ENCODE measurements around the gene RLF. TPM values are rescaled to one million over a fixed set of nuclear protein-coding genes. Genes with fewer than 3 reads are reported as not detected.
"Not testable (repeated sequence)": the region's sequence is repeated elsewhere in the genome, so short reads cannot be mapped to it uniquely, and the experiment has no call there.

Gene RLF
- total RNA-seq, 4 donors from 2014 or later = 17.9 to 68.0 (median 28.9) TPM

GRCh38 chr1:40197656-40198055, 36.5 kb downstream of the RLF start:
- Histone ChIP-seq H3K9me3 (no peaks in the 10 kb centered on the region), H3K27me3 (no peaks in the 10 kb centered on the region), H3K27ac (no peak overlapping the region), H3K36me3 (no peaks in the 10 kb centered on the region), H3K4me1 (no peaks in the 10 kb centered on the region), H3K4me3 (no peak overlapping the region)
- DNase-seq = no peak
- intact Hi-C loops (cut with DNase I; ENCODE audit: low total_unique reads) = no loop called here
- no peak for TF ChIP-seq POLR2A (IDR thresholded peaks at IDR 0.05)
- TF ChIP-seq CTCF (IDR thresholded peaks at IDR 0.05) = no peak

GRCh38 chr1:40199126-40199525, 37.9 kb downstream of the RLF start:
- TF ChIP-seq POLR2A (IDR thresholded peaks at IDR 0.05) = no peak
- no peak for TF ChIP-seq CTCF (IDR thresholded peaks at IDR 0.05)
- Histone ChIP-seq H3K36me3 (no peaks in the 10 kb centered on the region), H3K4me1 (no peaks in the 10 kb centered on the region), H3K27me3 (no peaks in the 10 kb centered on the region), H3K4me3 (no peak overlapping the region), H3K27ac (no peak overlapping the region), H3K9me3 (no peaks in the 10 kb centered on the region)
- no peak for DNase-seq
- intact Hi-C loops (cut with DNase I; ENCODE audit: low total_unique reads) = no loop called here

- TF ChIP-seq CTCF (IDR thresholded peaks at IDR 0.05) = no peak
- TF ChIP-seq POLR2A (IDR thresholded peaks at IDR 0.05) = no peak
These were observed 43.7 kb downstream of the RLF start for GRCh38 chr1:40204856-40205255.

GRCh38 chr1:40210511-40211204, 49.5 kb downstream of the RLF start:
- Histone ChIP-seq H3K9me3 (no peaks in the 10 kb centered on the region), H3K36me3 (no peaks in the 10 kb centered on the region), H3K4me1 (no peaks in the 10 kb centered on the region), H3K4me3 (no peak overlapping the region), H3K27ac (no peak overlapping the region), H3K27me3 (no peaks in the 10 kb centered on the region)
- TF ChIP-seq POLR2A (IDR thresholded peaks at IDR 0.05) = no peak
- no peak for TF ChIP-seq CTCF (IDR thresholded peaks at IDR 0.05)
- intact Hi-C loops (cut with DNase I; ENCODE audit: low total_unique reads) = no loop called here
- no peak for DNase-seq

More at GRCh38 chr1:40204856-40205255, 43.7 kb downstream of the RLF start:
- Histone ChIP-seq H3K36me3 (no peaks in the 10 kb centered on the region), H3K9me3 (no peaks in the 10 kb centered on the region), H3K4me3 (no peak overlapping the region), H3K4me1 (no peaks in the 10 kb centered on the region), H3K27me3 (no peaks in the 10 kb centered on the region), H3K27ac (no peak overlapping the region)
- intact Hi-C loops (cut with DNase I; ENCODE audit: low total_unique reads) = no loop called here
- no peak for DNase-seq

GRCh38 chr1:40218333-40218732, 57.1 kb downstream of the RLF start:
- no peak overlapping the region for H3K4me3 ChIP-seq
- TF ChIP-seq CTCF (IDR thresholded peaks at IDR 0.05) = no peak
- TF ChIP-seq POLR2A (IDR thresholded peaks at IDR 0.05) = no peak
- intact Hi-C loops (cut with DNase I; ENCODE audit: low total_unique reads) = no loop called here
- no peak for DNase-seq
- no peaks in the 10 kb centered on the region for H3K9me3 ChIP-seq
- H3K4me1 ChIP-seq = no peaks in the 10 kb centered on the region
- no peak overlapping the region for H3K27ac ChIP-seq
- H3K27me3 ChIP-seq = no peaks in the 10 kb centered on the region
- no peaks in the 10 kb centered on the region for H3K36me3 ChIP-seq

- H3K36me3 ChIP-seq; H3K27me3 ChIP-seq; H3K9me3 ChIP-seq; H3K27ac ChIP-seq; intact Hi-C loops (cut with DNase I; ENCODE audit: low total_unique reads); H3K4me1 ChIP-seq; DNase-seq; H3K4me3 ChIP-seq: not testable (repeated sequence)
These were observed 60.3 kb downstream of the RLF start for GRCh38 chr1:40221471-40221905.
